HG03175 (cell line): ENCODE measurements around the gene SMC6.

Experiments used
- ATAC-seq: cut with Tn5 transposase; IDR thresholded peaks from one replicate; pipeline ENCODE4 v1.9.1; 2021; ENCODE audit warnings: mild to moderate bottlenecking, moderate library complexity; ENCODE audit not compliant: unreplicated experiment

Gene SMC6

DNA sequence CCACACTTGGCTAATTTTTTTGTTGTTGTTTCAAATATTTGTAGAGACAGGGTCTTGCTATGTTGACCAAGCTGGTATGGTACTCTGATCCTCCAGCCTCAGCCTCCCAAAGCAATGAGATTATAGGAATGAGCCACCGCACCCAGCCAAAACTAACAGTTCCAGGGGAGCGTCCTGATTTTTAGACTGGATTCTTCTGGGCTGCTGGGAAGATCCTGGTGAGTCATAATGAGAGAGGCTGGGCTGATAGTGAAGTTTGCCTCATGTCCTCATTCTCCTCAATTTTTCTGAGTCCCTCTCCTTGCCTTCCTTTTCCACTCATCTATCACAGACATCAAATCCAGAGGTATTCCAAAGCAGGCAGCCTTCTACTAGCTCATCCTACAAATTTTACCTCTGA is 131.8 kb downstream of the SMC6 start:
- no peak for ATAC-seq

- no peak for ATAC-seq
These were observed 132.8 kb downstream of the SMC6 start for GRCh38 chr2:17620841-17621240.

DNA sequence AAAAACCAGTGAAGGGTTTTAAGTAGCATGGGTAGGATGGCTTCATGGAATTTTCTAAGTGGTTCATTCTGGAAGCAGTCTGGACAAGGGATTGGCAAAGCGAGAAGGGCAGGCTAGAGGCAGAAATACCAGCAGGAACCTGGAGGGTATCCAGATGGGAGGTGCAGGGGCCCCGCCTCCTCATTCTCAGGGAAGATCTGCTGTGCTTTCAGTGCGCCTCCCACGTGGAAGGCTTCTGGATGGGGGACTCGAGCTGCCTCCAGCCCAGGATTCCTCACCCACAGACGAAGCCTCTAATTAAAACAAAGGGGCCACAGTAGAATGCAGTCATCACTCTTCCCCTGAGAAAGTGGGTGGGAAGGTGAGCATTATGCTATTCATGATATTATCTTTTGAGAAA is 133.3 kb downstream of the SMC6 start:
- no peak for ATAC-seq

DNA sequence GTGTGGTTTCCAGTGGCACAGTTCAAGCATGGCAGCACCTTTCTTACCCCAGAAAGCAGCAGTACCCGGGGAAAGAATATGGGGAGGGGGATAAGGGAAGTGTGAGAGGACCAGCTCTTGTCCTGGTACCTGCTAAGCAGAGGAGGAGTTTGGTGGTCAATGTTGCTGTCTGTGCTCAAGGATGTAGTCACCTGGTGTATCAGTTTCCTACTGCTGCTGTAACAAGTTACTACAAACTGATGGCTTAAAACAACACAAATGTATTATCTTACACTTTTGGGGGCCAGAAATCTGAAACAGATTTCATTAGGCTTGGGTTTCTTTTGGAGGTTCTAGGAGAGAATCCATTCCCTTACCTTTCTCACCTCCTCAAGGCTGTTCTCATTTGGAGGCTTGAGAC is 135.7 kb downstream of the SMC6 start:
- ATAC-seq: no peak

GRCh38 chr2:17617516-17617915 is 136.1 kb downstream of the SMC6 start:
- ATAC-seq: no peak

GRCh38 chr2:17616405-17616804 is 137.2 kb downstream of the SMC6 start:
- ATAC-seq: no peak

GRCh38 chr2:17615728-17616351 is 137.8 kb downstream of the SMC6 start:
- no peak for ATAC-seq

DNA sequence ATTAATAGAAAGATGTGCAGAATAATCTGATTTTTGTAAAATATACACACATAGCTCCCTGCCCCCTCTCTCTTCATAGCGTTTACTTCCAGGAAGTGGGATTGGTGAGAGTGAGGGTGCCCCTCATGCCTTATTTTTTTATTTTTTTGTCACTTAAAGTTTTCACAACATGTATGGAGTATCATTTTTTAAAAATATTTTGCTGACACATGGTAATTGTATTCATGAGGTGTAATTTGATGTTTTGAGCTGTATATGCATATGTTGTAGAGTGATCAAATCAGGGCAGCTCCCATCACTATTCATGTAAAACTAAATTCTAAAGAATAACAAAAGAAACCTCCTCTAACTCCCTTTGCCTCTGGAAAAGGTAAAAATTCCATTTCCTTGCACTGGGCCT is 138.5 kb downstream of the SMC6 start:
- no peak for ATAC-seq

- no peak for ATAC-seq
These were observed 139.3 kb downstream of the SMC6 start for GRCh38 chr2:17614174-17614930.
